Kidney (tissue), 14 donors: ENCODE results near the gene INAFM2. TPM values are rescaled to one million over a fixed set of nuclear protein-coding genes. Genes with fewer than 3 reads are reported as not detected.

ENCODE experiments used
- DNase-seq, 5 donors: peaks; one replicate each; pipeline ENCODE4 v3.0.0-alpha.2; 2013 to 2020
- FAIRE-seq: peaks from 2 replicates; lab custom pipeline; 2012; peaks lifted over from hg19 to GRCh38; lab: Jason Lieb, UNC
- H3K27ac ChIP-seq, 2 donors: one replicate each; pipeline ENCODE4 v1.7.0; 2013; ENCODE audit warnings: low read depth in 2 of 2, low read length in 2 of 2, inconsistent platforms in 1 of 2
- H3K27me3 ChIP-seq: one replicate; pipeline ENCODE4 v1.7.1; 2013; ENCODE audit warnings: low read length, inconsistent platforms; ENCODE audit not compliant: control insufficient read depth, insufficient read depth
- H3K36me3 ChIP-seq, 3 donors: one replicate each; pipeline versions ENCODE4 v1.7.0 to v1.7.1; 2013; ENCODE audit warnings: low read length in 3 of 3, control low read depth in 1 of 3, inconsistent platforms in 1 of 3; ENCODE audit not compliant: insufficient read depth in 3 of 3, control insufficient read depth in 2 of 3
- H3K4me1 ChIP-seq, 3 donors: one replicate each; pipeline versions ENCODE4 v1.7.0 to v1.7.1; 2013; ENCODE audit warnings: low read length in 3 of 3, inconsistent platforms in 1 of 3, low read depth in 1 of 3; ENCODE audit not compliant: control insufficient read depth in 2 of 3, insufficient read depth in 2 of 3
- H3K4me3 ChIP-seq, 3 donors: one replicate each; pipeline versions ENCODE4 v1.7.0 to v1.8.1; 2013; ENCODE audit warnings: low read length in 3 of 3, control low read depth in 1 of 3, inconsistent platforms in 1 of 3
- H3K9ac ChIP-seq, 3 donors: one replicate each; pipeline versions ENCODE4 v1.7.0 to v1.7.1; 2013; ENCODE audit warnings: low read length in 3 of 3, control low read depth in 1 of 3, inconsistent platforms in 1 of 3
- H3K9me3 ChIP-seq, 3 donors: one replicate each; pipeline versions ENCODE4 v1.7.0 to v1.7.1; 2013; ENCODE audit warnings: low read length in 3 of 3, control low read depth in 1 of 3, inconsistent platforms in 1 of 3; ENCODE audit not compliant: control insufficient read depth in 2 of 3, insufficient read depth in 1 of 3
- CTCF ChIP-seq: IDR thresholded peaks from 3 replicates; pipeline ENCODE4 v1.5.1; 2012; ENCODE audit warnings: mild to moderate bottlenecking, moderate library complexity, borderline replicate concordance; ENCODE audit not compliant: insufficient read depth; ENCODE audit errors: extremely low read depth
- intact Hi-C: fragments of 100-400 bp; cut with DNase I; formaldehyde crosslinking; loops from one replicate; pipeline ENCODE4 v1.11.1; 2022
- polyA plus RNA-seq: library from polyadenylated mRNA; stranded (reverse); fragments of 350-450 nt; fragmentation: Illumina TruSeq; extraction: RNeasy Lipid Tissue Mini Kit (QIAGEN cat#74804); gene quantifications from one replicate; pipeline ENCODE4 v1.2.3, GENCODE V29; 2014; ENCODE audit warnings: low read depth, low replicate concordance; ENCODE audit not compliant: insufficient read depth
- total RNA-seq: library from RNA; stranded (reverse); fragmentation: NEBNext Ultra II Directional; extraction: Animal tissue kit (Norgen Biotek cat#: 25700); gene quantifications from one replicate; pipeline ENCODE4 v1.2.1, GENCODE V29; 2021
- donor health status: control.
- donor health status: control.
- donor health status: control.
- donor health status: control.
- donor health status: control.
- donor health status: DM: yes; HTN: yes; CAD: no.
- donor health status: Normal renal cell carcinoma (clear cell type).

Gene INAFM2
- total and polyA plus RNA-seq, 2 donors from 2014 or later, result 14.7 to 21.6 TPM

GRCh38 chr15:40369474-40369869, 46.0 kb downstream of the INAFM2 start:
- peaks cover 0 to 4% (median 0%) of the 10 kb centered on the region in 3 donors for H3K4me1 ChIP-seq
- FAIRE-seq (no peak), DNase-seq (peak in 2 of 5 donors; percentile 30 to 76)
- no peak for TF ChIP-seq CTCF
- no peaks in the 10 kb centered on the region for H3K36me3 ChIP-seq
- no peak overlapping the region for H3K27ac ChIP-seq
- H3K27me3 ChIP-seq, result no peaks in the 10 kb centered on the region
- H3K9me3 ChIP-seq, result no peaks in the 10 kb centered on the region
- intact Hi-C loops, result no loop called here
- no peak overlapping the region for H3K9ac ChIP-seq
- H3K4me3 ChIP-seq, result no peak overlapping the region

GRCh38 chr15:40369971-40370370, 46.5 kb downstream of the INAFM2 start:
- TF ChIP-seq CTCF, result no peak
- DNase-seq, result peak in 2 of 5 donors; percentile 32 to 66
- no peak for FAIRE-seq
- no peak overlapping the region for H3K9ac ChIP-seq
- H3K36me3 ChIP-seq, result no peaks in the 10 kb centered on the region
- H3K4me1 ChIP-seq, result peaks cover 0 to 4% (median 0%) of the 10 kb centered on the region in 3 donors
- no peaks in the 10 kb centered on the region for H3K9me3 ChIP-seq
- no peak overlapping the region for H3K4me3 ChIP-seq
- intact Hi-C loops, result no loop called here
- H3K27ac ChIP-seq, result no peak overlapping the region
- H3K27me3 ChIP-seq, result no peaks in the 10 kb centered on the region

GRCh38 chr15:40372981-40373380, 49.5 kb downstream of the INAFM2 start:
- Histone ChIP-seq H3K27me3 (no peaks in the 10 kb centered on the region), H3K27ac (no peak overlapping the region), H3K36me3 (no peaks in the 10 kb centered on the region), H3K9me3 (no peaks in the 10 kb centered on the region), H3K4me3 (no peak overlapping the region), H3K9ac (no peak overlapping the region), H3K4me1 (no peaks in the 10 kb centered on the region)
- DNase-seq (no peak), FAIRE-seq (no peak)
- intact Hi-C loops, result no loop called here
- no peak for TF ChIP-seq CTCF

Other genes with a start within 250 kb of the INAFM2 start
- gene BMF, start 214.8 kb upstream of the INAFM2 start, total RNA-seq, result 19.7 TPM
- gene BMF, start 214.8 kb upstream of the INAFM2 start, polyA plus RNA-seq, result 3.6 TPM
- gene BUB1B, start 162.6 kb upstream of the INAFM2 start, total RNA-seq, result 0.94 TPM
- gene BUB1B, start 162.6 kb upstream of the INAFM2 start, polyA plus RNA-seq, result 0.69 TPM
- gene PAK6, start 84.6 kb upstream of the INAFM2 start, total RNA-seq, result 11.9 TPM
- gene PAK6, start 84.6 kb upstream of the INAFM2 start, polyA plus RNA-seq, result 8.1 TPM
- gene ANKRD63, start 40.6 kb upstream of the INAFM2 start, total RNA-seq, result not detected
- gene ANKRD63, start 40.6 kb upstream of the INAFM2 start, polyA plus RNA-seq, result not detected
- 37.2 TPM for gene PLCB2, start 15.8 kb upstream of the INAFM2 start, total RNA-seq
- gene PLCB2, start 15.8 kb upstream of the INAFM2 start, polyA plus RNA-seq, result 4.4 TPM
- 60.0 TPM for gene CCDC9B, start 17.2 kb downstream of the INAFM2 start, total RNA-seq
- 4.7 TPM for gene CCDC9B, start 17.2 kb downstream of the INAFM2 start, polyA plus RNA-seq
- not detected for gene PHGR1, start 27.3 kb downstream of the INAFM2 start, total RNA-seq
- not detected for gene PHGR1, start 27.3 kb downstream of the INAFM2 start, polyA plus RNA-seq
- gene DISP2, start 34.5 kb downstream of the INAFM2 start, total RNA-seq, result 0.69 TPM
- gene DISP2, start 34.5 kb downstream of the INAFM2 start, polyA plus RNA-seq, result 0.04 TPM
- gene KNSTRN, start 59.0 kb downstream of the INAFM2 start, total RNA-seq, result 7.4 TPM
- 5.5 TPM for gene KNSTRN, start 59.0 kb downstream of the INAFM2 start, polyA plus RNA-seq
- 76.9 TPM for gene IVD, start 82.1 kb downstream of the INAFM2 start, total RNA-seq
- 83.0 TPM for gene IVD, start 82.1 kb downstream of the INAFM2 start, polyA plus RNA-seq
- 28.4 TPM for gene BAHD1, start 117.3 kb downstream of the INAFM2 start, total RNA-seq
- gene BAHD1, start 117.3 kb downstream of the INAFM2 start, polyA plus RNA-seq, result 13.3 TPM
- 14.3 TPM for gene CHST14, start 147.3 kb downstream of the INAFM2 start, total RNA-seq
- gene CHST14, start 147.3 kb downstream of the INAFM2 start, polyA plus RNA-seq, result 11.9 TPM
- gene CCDC32, start 241.3 kb downstream of the INAFM2 start, total RNA-seq, result 34.4 TPM
- 35.9 TPM for gene CCDC32, start 241.3 kb downstream of the INAFM2 start, polyA plus RNA-seq
- gene RPUSD2, start 245.6 kb downstream of the INAFM2 start, total RNA-seq, result 9.8 TPM
- gene RPUSD2, start 245.6 kb downstream of the INAFM2 start, polyA plus RNA-seq, result 12.7 TPM